Measurements from ENCODE around the gene TMEM30B.
A peak's percentile ranks its signal among the peaks of the same experiment; 100 is the strongest.
"Not testable (repeated sequence)": the region's sequence is repeated elsewhere in the genome, so short reads cannot be mapped to it uniquely, and the experiment has no call there.

TMEM30B gene

GRCh38 chr14:61281186-61281947 lies at the start of gene TMEM30B:
Gene TMEM30B (minus strand): TSS chr14:61281338. CDS start chr14:61281147, 191 bp downstream.
- DNase-seq: peak; percentile 89

- DNase-seq: no peak
Measured at GRCh38 chr14:61330511-61330910, 49.4 kb upstream of the TMEM30B start.

DNA sequence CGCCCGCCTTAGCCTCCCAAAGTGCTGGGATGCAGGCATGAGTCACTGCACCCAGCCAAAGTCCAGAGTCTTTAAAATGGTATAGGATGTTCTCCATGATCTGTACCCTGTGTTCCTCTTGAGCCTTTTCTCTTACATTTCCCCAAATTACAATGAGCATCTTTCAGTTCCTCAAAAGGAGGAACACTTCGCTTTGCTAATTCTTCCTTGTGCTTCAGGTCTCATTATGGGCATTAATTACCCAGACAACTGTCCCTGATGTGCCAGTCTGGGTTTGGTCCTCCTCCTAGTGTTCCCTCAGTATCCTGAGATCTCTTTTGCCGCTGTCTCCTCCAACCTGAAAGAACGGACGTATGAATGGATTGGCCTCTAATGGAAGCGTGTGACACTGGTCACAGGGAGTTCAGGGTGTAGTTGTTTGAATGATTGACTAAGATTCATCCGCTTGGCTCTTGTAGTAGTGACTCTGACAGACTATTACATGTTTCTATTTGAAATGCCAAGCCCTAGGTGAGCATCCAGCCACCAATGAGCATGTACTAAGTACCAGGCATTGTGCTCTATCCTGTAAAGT lies 48.4 kb upstream of the TMEM30B start:
- no peak for DNase-seq

DNA sequence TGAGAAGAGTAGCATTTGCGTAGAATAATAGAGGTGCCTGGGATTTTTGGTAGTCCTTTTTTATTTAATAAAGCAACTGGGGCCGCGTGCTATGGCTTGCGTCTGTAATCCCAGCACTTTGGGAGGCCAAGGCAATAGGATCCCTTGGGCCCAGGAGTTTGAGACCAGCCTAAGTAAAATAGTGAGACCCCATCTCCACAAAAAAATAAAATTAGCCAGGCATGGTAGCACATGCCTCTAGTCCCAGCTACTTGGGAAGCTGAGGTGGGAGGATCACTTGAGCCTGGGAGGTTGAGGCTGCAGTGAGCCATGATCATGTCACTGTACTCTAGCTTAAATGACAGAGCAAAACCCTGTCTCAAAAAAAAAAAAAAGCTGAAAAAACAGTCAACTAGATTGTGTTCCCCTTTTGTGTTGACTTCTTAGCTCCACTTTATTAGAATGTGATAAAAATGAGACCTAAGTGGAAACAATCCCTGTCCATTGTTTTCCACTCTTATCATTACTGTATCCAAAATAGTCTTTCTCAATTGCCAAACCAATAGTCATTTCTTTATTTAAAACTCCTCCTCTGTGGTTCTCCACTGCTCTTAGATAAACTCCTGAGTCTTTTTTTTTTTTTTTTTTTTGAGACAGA lies 47.6 kb upstream of the TMEM30B start:
- no peak for DNase-seq

DNA sequence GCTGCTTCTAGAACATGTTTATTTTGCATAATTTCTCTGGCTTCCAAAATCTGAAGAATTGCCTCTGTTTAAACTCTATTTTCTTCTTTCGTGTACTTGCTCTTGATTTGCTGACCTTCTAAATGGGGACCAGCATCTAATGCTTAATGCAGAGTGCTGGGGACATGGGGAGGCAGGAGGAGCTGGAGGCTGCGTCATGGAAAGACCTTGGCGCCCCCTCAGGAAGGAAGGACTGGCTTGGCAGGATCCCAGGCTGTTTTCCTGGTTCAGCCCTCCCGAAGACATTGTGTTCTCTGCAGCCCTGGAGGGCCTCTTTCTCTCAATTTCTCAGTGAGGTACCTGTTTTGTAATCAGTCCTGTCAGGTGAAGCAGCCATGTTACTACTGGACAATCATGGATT lies 45.7 kb upstream of the TMEM30B start:
- DNase-seq: no peak

DNA sequence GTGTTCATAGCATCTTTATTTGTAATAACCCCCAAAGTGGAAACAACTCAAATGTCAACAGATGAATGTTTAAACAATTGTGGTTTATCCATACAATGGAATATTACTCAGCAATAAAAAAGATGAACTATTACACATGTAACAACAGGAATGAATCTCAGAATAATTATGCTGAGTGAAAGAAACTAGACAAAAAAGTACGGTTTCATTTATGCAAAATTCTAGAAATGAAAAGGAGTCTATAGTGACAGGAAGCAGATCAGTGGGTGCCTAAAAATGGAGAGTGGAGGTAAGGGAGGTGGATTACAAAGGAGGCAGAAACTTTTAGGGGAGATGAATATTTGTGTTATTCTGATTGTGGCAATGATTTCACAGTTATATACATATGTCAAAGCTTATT lies 45.0 kb upstream of the TMEM30B start:
- no peak for DNase-seq

DNA sequence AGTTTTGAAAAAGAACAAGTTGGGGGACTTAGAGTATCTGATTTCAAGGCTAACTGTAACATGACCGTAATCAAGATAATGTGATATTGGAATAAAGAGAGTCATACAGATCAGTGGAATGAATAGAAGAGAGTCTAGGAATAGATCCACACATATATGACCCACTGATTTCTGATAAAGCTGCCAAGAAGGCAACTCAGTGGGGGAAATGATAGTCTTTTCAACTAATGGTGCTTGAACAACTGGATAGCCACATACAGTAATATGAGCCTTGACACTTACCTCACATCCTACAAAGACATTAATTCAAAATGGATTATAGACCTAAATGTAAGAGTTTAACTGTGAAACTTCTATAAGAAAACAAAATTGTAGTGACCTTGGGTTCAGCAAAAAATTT lies 44.0 kb upstream of the TMEM30B start:
- no peak for DNase-seq

DNA sequence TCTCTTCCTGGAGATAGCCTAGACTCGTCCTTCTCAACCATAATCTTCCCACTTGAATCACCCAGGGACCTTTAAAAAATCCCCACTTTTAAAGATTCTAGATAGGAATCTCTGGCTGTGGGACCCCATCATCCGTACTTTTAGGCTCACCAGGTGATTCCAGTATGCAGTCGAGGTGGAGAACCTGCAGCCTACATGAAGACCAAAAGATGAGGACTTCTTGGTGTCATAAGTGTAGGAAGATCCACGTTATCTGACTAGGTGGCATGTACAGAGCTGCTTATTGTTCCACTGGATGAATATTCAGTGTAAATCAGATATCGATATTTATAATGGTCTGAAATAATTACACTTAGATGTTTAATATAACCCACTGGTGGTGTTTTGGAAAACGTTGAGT lies 42.8 kb upstream of the TMEM30B start:
- DNase-seq: no peak

GRCh38 chr14:61322799-61323290 lies 41.7 kb upstream of the TMEM30B start:
- peak; percentile 61 for DNase-seq

DNA sequence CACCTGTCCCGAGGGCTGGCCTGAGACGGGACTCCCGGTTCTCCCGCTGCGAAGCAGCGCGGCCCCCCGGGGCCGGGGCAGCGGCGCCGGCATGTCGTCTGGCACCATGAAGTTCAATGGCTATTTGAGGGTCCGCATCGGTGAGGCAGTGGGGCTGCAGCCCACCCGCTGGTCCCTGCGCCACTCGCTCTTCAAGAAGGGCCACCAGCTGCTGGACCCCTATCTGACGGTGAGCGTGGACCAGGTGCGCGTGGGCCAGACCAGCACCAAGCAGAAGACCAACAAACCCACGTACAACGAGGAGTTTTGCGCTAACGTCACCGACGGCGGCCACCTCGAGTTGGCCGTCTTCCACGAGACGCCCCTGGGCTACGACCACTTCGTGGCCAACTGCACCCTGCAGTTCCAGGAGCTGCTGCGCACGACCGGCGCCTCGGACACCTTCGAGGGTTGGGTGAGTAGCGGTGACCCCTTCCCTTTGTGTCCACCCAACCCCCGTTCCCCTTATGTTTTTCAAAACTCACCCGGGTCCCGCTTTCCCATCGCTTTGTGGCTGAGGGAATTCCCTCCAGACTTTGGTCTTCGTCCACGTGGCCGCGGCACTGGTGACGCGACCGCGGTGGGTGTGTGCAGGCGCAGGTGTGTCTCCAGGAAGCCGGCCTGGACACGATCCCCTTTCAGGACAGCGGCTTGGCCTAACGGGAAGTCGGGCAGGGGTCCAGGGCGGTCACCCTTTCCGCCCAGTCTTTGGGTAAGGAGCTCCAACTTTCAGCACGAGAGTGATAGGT lies 41.1 kb upstream of the TMEM30B start:
- peak; percentile 61 for DNase-seq

DNA sequence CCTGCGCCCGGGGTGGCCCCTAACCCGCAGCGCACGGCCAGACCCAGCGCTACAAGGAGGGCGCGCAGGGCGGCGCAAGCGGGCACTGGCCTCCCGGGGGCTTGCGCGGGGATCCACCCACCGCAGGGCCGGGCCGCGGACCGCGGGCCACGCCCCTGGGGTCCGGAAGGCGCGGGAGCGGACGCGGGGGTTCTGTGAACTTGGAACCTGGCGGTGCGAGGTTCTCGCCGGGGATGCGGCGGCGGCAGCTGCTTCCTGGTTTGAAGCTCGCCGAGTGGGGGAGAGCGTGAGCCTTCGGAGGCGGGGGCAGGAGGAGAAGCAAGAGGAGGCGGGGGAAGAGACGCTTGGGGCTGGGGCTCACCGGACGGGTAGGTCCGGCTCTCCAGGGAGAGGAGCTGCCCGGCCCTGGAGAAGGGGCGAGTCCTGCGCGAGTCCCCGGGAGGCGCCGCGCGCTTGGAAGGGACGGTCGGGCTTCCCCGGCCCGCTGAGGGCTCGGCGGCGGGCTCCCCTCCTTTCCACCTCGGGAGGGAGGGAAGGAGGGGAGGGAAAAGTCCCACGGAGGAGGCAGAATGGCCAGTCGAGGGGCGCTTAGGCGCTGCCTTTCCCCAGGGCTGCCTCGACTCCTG lies 40.4 kb upstream of the TMEM30B start, which contains the start of gene PRKCH:
PRKCH (plus strand) TSS at position 195 of the 626 bp plus-strand sequence. CDS start 523 bp downstream, outside the sequence.
- DNase-seq: peak; percentile 59

GRCh38 chr14:61320806-61321384 lies 39.8 kb upstream of the TMEM30B start:
- DNase-seq: no peak

GRCh38 chr14:61320170-61320569 lies 39.0 kb upstream of the TMEM30B start:
- not testable (repeated sequence) for DNase-seq

DNA sequence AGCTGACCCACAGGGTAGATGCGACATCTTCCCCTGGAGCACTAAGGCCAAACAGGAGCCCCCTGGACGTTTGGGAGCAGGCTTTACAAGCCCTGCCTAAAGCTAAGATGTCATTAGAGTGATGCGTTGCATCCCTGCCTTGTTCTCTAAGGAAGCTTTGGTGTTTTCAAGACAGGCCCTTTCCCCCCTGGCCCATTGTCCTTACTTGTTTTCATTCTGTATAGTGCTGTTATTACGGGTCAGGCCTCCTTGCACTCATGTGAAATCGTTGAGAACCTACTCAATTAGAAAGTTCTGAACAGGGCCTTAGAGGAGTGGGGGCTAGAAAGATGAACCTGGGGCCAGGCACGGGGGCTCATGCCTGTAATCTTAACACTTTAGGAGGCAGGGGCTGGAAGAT lies 38.6 kb upstream of the TMEM30B start:
- DNase-seq: no peak

DNA sequence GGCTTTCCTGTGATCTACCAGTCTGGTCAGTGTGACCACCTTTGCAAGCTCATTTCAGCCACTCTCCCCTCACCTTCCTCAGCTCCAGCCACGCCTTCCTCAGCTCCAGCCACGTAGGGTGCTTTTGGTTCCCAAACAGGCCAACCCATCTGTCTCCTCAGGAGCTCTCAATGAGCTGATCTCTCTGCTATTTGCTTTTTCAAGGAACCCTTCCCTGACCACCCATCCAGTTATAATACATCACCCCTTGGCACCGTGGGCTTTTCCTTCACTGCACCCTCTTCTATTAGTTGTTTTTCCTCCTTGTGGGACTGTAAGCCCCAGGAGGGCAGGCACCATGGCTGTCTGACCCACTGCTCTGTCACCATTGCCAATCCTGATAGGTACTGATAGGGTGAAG lies 37.9 kb upstream of the TMEM30B start:
- DNase-seq: no peak

DNA sequence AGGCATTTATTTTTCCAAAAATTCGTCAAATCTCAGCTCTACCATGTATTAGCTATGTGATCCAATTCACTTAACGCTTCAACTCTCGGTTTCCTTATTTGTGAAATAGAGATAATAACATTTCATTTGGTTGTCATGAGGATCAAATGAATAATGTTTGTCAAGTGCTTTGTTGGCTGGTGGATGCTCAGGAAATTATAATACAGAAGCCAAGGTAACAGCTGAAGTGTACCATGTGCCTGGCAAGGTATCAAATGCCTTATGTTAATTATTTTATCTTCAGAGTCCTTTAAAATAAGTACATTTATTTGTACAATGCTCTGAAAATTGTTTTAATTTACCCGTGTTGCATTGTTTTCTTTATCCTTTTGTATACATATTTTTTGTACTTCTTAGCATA lies 34.2 kb upstream of the TMEM30B start:
- DNase-seq: no peak

- DNase-seq: not testable (repeated sequence)
Measured at GRCh38 chr14:61308701-61309100, 27.6 kb upstream of the TMEM30B start.

- no peak for DNase-seq
Measured at GRCh38 chr14:61308198-61308597, 27.1 kb upstream of the TMEM30B start.

- DNase-seq: no peak
Measured at GRCh38 chr14:61304688-61305087, 23.6 kb upstream of the TMEM30B start.

DNA sequence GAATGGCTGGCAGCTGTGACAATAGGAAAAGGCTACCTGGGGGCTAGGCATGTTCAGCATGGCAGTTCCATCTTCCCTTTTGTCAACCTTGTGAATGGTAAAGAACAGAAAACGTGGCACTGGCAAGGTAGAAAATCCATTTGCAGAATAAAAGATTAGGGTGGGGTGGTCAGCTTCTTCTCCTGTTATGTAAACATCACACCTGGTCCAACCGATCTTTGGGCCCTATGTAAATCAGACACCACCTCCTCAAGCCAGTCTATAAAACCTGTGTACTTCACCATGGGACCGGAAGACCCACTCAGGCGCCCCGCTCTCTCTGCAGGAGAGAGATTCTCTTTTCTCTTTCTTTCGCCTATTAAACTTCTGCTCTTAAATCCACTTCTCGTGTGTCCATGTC lies 19.6 kb upstream of the TMEM30B start:
- no peak for DNase-seq

GRCh38 chr14:61300209-61300608 lies 19.1 kb upstream of the TMEM30B start:
- no peak for DNase-seq

DNA sequence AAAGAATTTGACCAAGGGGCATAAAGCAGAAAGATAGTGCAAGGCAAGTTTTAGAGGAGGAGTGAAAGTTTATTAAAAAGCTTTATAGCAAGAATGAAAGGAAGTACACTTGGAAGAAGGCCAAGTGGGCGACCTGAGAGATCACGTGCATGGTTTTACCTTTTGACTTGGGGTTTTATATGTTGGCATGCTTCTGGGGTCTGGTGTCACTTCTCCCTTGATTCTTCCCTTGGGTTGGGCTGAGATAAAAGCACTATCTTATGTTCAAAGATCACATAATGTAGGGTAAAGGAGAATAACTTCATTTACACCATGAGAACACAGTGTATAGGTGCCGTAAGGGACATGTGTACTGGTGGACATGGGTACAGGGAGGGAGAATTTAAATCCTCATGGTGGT lies 17.7 kb upstream of the TMEM30B start:
- no peak for DNase-seq

All from NCI-H2107 (cell line).